Erythroblast (primary cell): Measurements from ENCODE around the gene LRBA.

Source experiments
- DNase-seq, 2 experiments: peaks; one replicate each; lab custom pipeline; 2025; lab: John Stamatoyannopoulos, UW
- GATA1 ChIP-seq: IDR thresholded peaks from 2 replicates; pipeline ENCODE4 v1.6.1; 2011; ENCODE audit warnings: low read depth, mild to moderate bottlenecking, control low read depth, low read length, moderate library complexity
- POLR2A ChIP-seq: IDR thresholded peaks from 2 replicates; pipeline ENCODE4 v1.6.1; 2011; ENCODE audit warnings: mild to moderate bottlenecking, low read length

The LRBA gene

DNA sequence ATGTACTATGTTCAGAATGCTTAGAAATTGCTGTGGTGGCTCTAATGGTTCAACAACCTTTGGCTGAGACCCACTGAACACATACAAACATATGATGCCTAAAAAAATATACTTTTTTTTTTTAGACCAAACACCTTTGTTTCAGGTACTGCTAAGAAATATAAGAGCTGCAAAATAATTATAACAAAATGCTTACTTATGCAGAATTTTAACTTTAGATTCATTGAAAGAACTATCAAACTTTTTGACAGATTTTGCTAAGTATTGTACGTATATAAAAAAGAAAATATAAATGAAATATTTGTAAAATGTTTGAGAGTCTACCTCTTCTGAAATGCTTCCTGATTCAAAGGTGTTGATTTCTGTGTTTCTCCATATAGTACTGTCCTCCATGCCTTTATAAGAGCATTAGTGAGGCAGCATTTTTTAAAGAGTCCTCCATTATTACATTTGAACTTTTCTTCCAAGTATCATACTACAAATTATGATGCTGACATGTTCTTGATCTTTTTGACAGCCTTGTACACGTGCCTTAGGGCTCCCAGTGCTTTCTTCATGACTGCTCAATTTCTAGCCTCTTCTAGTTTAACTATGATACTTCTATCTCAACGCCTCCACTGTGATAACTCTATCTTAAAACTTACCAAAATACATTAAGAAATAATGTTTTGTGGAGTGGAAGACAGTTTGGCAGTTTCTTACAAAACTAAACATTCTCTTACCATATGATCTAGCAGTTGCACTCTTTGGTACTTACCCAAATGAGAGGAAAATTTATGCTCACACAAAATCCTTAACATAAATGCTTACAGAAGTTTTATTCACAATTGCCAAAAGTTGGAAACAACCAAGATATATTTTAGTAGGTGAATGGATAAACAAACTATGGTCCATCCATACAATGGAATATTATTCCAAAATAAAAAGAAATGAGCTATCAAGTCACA, 645.4 kb downstream of the LRBA start:
- TF ChIP-seq GATA1 (no peak), POLR2A (no peak)
- no peak for DNase-seq

GRCh38 chr4:150368667-150369066, 646.4 kb downstream of the LRBA start:
- no peak for DNase-seq
- TF ChIP-seq POLR2A (no peak), GATA1 (no peak)

- no peak for TF ChIP-seq POLR2A
- TF ChIP-seq GATA1 = no peak
- no peak for DNase-seq
Observed at GRCh38 chr4:150367326-150367725, 647.8 kb downstream of the LRBA start.

GRCh38 chr4:150366487-150366999, 648.5 kb downstream of the LRBA start:
- no peak for DNase-seq
- TF ChIP-seq GATA1 (no peak), POLR2A (no peak)

DNA sequence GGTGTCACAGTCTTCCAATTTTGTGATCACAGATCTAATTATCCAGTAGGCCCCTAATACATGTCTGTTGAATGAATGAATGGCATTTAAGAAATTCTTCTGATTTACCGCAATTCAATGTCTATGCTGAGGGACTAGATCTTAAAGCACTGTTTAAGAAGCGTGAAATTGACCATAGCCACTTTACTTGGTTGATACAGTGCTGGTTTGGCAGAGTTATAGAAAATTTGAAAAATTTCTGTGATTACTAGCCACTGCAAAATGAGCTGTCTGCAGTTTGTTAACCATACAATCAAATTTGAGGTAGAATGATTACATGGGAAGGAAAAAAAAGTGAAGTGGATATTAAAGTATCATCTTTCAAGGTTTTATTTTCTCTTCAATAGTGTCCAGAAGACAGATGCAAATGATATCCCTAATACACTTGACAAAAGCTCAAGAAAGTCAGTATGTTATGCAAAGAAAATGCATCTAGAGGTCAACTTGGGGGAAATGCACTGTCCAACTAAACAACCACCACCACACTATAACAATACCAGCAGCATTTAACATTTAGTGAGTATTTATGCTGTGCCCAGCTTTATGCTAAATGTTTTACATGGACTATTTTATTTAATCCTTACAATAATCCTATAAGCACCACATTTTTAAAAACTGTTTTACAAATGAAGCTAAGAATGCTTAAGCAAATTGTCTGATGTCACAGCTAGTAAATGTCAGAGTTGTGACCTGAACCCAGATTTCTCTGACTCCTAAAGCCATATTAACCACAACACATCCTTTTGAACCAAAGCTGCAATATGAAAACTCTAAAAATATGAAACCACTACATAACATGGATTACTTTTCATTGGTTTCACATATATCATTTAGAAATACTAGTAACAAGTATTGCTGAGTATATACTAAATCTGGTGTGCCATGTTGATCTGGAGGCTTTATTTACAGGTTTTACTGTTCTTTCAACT, 651.1 kb downstream of the LRBA start:
- no peak for DNase-seq
- TF ChIP-seq POLR2A (no peak), GATA1 (no peak)

GRCh38 chr4:150358691-150359090, 656.4 kb downstream of the LRBA start:
- no peak for DNase-seq
- TF ChIP-seq POLR2A = no peak
- no peak for TF ChIP-seq GATA1

DNA sequence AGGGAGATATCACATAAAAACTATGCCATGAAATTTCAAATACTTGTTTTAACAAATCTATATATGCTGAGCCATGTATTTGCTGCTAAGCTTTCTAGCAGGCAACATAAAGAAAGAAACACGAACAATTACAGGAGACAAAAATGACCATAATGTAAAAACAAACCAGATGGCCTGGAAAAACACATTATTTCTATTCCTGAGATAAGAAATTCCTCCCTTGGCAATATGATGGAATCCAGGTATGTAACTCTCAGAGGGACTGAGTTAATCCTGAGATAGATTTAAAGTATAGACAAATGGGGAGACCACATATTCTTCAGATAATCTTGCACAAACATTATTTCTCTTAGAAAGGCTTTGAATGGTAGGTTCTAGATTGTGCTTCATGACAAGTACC, 657.3 kb downstream of the LRBA start:
- no peak for DNase-seq
- TF ChIP-seq POLR2A (no peak), GATA1 (no peak)

GRCh38 chr4:150355858-150356455, 659.1 kb downstream of the LRBA start:
- no peak for DNase-seq
- TF ChIP-seq GATA1 (no peak), POLR2A (no peak)

DNA sequence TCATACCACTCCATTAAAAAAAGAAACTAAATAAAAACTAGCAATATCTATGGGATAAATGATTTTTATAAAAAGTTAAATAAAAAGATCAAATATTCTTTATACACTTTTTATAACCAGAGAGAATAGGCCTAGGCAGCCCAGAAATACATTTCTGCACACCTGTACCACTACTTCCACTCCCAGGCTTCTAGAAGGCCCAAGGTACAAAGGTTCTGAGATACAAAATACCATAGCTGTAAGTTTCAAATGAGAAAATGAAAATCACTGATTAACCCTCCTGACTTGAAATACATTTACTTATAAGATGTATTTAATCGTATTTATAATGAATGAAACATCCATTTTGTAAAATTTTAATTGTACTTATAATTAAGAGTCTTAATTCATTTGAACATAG, 659.7 kb downstream of the LRBA start:
- TF ChIP-seq POLR2A (no peak), GATA1 (no peak)
- DNase-seq = no peak

GRCh38 chr4:150354214-150354796, 660.8 kb downstream of the LRBA start:
- no peak for DNase-seq
- TF ChIP-seq POLR2A (no peak), GATA1 (no peak)

DNA sequence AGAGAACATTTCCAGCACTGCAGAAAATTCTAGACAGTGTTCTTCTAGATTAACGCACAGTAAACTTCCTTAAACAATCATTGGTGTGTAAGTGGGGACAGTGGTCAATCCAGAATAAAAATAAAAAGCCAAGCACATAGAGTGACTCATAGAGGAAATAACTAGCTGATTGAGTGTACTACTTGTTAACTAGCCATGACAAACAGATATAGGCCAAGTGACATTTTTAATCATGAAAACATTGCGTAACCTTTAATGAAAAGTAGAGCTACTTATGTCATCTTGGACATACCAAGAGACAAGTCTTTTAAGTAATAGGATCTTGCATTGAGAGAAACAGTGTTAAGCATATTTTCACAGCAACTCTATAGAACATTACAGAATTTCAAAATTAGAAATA, 667.0 kb downstream of the LRBA start:
- TF ChIP-seq GATA1 = no peak
- TF ChIP-seq POLR2A = no peak
- no peak for DNase-seq

DNA sequence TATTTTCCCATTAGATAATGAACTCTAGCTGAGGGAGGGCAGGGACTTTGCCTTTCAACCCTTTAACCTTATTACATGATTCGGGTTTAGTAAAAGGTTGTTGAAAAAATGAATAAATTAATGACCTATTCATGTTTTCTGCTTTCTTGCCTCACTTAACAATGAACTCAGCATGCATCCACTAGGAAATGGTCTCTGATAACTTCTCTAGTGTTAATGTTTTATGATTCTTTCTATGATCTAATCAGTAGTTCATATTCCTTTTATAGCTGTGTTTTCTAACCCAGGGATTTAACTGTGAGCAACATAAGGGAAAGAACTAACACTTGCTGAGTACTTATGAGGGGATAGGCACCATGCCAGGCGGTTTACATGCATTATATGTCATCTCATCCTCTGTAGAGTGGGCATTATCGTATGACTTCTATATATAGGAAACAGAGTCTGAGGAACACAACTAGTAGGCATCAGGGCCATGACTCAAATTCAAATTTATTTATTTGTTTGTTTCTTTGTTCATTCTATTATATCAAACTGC, 669.8 kb downstream of the LRBA start:
- DNase-seq = no peak
- TF ChIP-seq POLR2A = no peak
- TF ChIP-seq GATA1 = no peak
